MM.1S (cell line): Measurements from ENCODE around the gene CEP83.

Experiments
- DNase-seq: peaks from one replicate; pipeline ENCODE4 v3.0.0-alpha.2; 2015
- H2AFZ ChIP-seq: fragments of 300-600 bp; sonication (generic); 2 replicates; pipeline ENCODE4 v1.6.0; 2016; ENCODE audit warnings: antibody characterized with exemption, low read length
- H3F3A ChIP-seq: fragments of 300-600 bp; sonication (generic); 2 replicates; pipeline ENCODE4 v1.6.1; 2016; ENCODE audit warnings: mild to moderate bottlenecking, antibody characterized with exemption, low read length, moderate library complexity, mixed read lengths; ENCODE audit not compliant: insufficient read depth
- H3K27ac ChIP-seq: fragments of 300-600 bp; sonication (generic); 2 replicates; pipeline ENCODE4 v1.5.1; 2016; ENCODE audit warnings: mild to moderate bottlenecking, low read length
- H3K27me3 ChIP-seq: fragments of 300-600 bp; sonication (generic); replicated peaks from 2 replicates; pipeline ENCODE4 v1.6.0; 2016; ENCODE audit warnings: low read length; ENCODE audit not compliant: insufficient read depth
- H3K36me3 ChIP-seq: fragments of 300-600 bp; sonication (generic); replicated peaks from 2 replicates; pipeline ENCODE4 v1.6.1; 2016; ENCODE audit warnings: mild to moderate bottlenecking, low read length, mixed read lengths; ENCODE audit not compliant: insufficient read depth
- H3K4me1 ChIP-seq: fragments of 300-600 bp; sonication (generic); 2 replicates; pipeline ENCODE4 v1.6.1; 2016; ENCODE audit warnings: low read length, mixed read lengths
- H3K4me2 ChIP-seq: fragments of 300-600 bp; sonication (generic); 2 replicates; pipeline ENCODE4 v1.6.0; 2016; ENCODE audit warnings: low read depth, low read length
- H3K4me3 ChIP-seq: fragments of 300-600 bp; sonication (generic); 2 replicates; pipeline ENCODE4 v1.5.1; 2016; ENCODE audit warnings: low read length, mixed read lengths
- H3K79me2 ChIP-seq: fragments of 300-600 bp; sonication (generic); 2 replicates; pipeline ENCODE4 v1.6.1; 2016; ENCODE audit warnings: mixed run types, low read length, mixed read lengths
- H3K9ac ChIP-seq: fragments of 300-600 bp; sonication (generic); 2 replicates; pipeline ENCODE4 v1.6.1; 2016; ENCODE audit warnings: low read length, mixed read lengths
- H3K9me2 ChIP-seq: fragments of 300-600 bp; sonication (generic); replicated peaks from 2 replicates; pipeline ENCODE4 v1.6.1; 2016; ENCODE audit warnings: mild to moderate bottlenecking, low read length, mixed read lengths; ENCODE audit not compliant: insufficient read depth
- H3K9me3 ChIP-seq: fragments of 300-600 bp; sonication (generic); replicated peaks from 2 replicates; pipeline ENCODE4 v1.6.1; 2016; ENCODE audit warnings: mild to moderate bottlenecking, low read length, mixed read lengths; ENCODE audit not compliant: insufficient read depth
- H4K20me1 ChIP-seq: fragments of 300-600 bp; sonication (generic); 2 replicates; pipeline ENCODE4 v1.6.1; 2016; ENCODE audit warnings: mild to moderate bottlenecking, low read length, moderate library complexity, mixed read lengths; ENCODE audit not compliant: insufficient read depth
- EZH2 ChIP-seq: fragments of 300-600 bp; sonication (generic); optimal IDR thresholded peaks from 2 replicates; pipeline ENCODE3; 2017; ENCODE audit warnings: low read depth, mild to moderate bottlenecking, antibody characterized with exemption, low read length, mixed read lengths
- EZH2phosphoT487 ChIP-seq: fragments of 300-600 bp; sonication (generic); IDR thresholded peaks from 2 replicates; pipeline ENCODE4 v1.6.1; 2018; ENCODE audit warnings: antibody characterized with exemption, low read length
- TF ChIP-seq, protein P1 (sequence below): fragments of 300-600 bp; sonication (generic); IDR thresholded peaks from 2 replicates; pipeline ENCODE4 v1.5.1; 2016; ENCODE audit warnings: antibody characterized with exemption, low read length, mixed read lengths

The CEP83 gene

DNA sequence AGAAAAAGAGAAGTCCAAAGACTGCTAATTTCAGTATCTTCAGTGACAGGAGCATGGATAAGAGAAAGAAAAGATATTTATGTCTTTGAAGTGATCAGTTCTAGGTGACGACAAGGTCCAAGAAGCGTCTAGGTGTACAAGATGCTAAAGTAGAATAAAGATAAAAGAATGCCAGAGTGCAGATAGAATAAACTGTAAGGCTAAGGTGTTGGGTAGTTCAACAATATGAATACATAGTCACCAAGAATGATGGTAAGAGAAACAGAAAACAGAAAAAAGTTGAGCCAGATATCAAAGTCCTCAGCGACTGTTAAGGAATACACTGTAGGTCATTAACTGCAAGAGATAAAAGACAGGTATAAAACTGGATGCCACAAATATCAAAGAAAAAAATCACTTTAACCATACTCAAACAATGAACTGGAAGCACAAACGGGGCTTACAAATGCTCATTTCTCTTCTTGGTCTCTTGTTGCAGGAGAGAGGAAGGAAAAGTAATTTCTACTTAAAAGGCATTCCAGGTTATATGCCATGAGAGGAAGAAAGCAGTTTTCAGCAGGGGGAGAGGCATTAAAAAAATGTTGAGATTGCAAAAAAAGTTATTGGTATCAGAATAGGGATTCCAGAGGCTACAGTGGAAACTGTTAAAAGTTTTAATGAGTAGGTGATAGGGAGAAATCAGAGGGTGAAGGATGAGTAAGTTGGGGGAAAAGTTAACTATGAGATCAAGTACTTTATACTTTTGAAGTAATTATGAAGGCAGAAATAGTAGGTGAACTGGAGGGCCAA is 121.5 kb downstream of the CEP83 start:
- Histone ChIP-seq H3K9me3 (no peaks in the 10 kb centered on the region), H2AFZ (no peak overlapping the region), H3K4me2 (no peak overlapping the region), H3K9me2 (no peaks in the 10 kb centered on the region), H3K79me2 (no peaks in the 10 kb centered on the region), H3K27ac (no peak overlapping the region), H3F3A (no peaks in the 10 kb centered on the region), H4K20me1 (no peaks in the 10 kb centered on the region), H3K27me3 (no peaks in the 10 kb centered on the region), H3K9ac (no peak overlapping the region), H3K36me3 (no peaks in the 10 kb centered on the region), H3K4me3 (no peak overlapping the region), H3K4me1 (no peaks in the 10 kb centered on the region)
- TF ChIP-seq EZH2 (no peak), EZH2phosphoT487 (no peak)
- TF ChIP-seq, protein P1, sequence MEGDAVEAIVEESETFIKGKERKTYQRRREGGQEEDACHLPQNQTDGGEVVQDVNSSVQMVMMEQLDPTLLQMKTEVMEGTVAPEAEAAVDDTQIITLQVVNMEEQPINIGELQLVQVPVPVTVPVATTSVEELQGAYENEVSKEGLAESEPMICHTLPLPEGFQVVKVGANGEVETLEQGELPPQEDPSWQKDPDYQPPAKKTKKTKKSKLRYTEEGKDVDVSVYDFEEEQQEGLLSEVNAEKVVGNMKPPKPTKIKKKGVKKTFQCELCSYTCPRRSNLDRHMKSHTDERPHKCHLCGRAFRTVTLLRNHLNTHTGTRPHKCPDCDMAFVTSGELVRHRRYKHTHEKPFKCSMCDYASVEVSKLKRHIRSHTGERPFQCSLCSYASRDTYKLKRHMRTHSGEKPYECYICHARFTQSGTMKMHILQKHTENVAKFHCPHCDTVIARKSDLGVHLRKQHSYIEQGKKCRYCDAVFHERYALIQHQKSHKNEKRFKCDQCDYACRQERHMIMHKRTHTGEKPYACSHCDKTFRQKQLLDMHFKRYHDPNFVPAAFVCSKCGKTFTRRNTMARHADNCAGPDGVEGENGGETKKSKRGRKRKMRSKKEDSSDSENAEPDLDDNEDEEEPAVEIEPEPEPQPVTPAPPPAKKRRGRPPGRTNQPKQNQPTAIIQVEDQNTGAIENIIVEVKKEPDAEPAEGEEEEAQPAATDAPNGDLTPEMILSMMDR = no peak
- no peak for DNase-seq

DNA sequence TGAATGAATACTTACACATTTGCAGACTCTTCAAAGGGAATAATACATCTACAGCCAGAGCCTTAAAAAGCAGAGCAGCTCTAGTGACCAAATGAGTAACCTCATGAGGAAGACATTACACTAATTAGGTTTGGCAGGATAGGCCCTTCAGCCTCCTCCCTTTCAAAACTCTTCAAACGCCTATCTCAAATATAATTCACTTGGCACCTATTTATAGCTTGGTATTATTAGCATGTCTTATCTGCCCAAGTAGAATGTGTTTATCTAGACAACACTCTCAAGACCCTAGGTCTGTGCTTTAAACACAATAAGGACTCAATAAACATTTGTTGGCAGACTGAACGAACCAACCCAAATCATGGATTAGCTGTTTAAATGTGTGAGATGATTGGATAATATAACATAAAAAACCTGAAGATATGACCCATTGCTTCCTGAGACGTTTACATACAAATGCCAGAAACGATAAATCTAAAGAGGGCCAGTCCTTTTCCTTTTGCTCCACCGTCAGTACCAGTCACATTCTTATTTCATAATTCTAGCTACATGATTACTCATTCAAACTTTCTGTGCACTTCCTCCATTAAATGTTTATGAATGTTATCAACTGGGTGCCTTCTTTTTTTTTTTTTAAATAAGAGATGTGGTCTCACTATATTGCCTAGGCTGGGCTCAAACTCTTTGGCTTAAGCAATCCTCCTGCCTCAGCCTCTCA is 123.3 kb downstream of the CEP83 start:
- Histone ChIP-seq H3K9me2 (no peaks in the 10 kb centered on the region), H3K79me2 (no peaks in the 10 kb centered on the region)
- TF ChIP-seq EZH2phosphoT487 (no peak), EZH2 (no peak)
- TF ChIP-seq, protein P1 = no peak

DNA sequence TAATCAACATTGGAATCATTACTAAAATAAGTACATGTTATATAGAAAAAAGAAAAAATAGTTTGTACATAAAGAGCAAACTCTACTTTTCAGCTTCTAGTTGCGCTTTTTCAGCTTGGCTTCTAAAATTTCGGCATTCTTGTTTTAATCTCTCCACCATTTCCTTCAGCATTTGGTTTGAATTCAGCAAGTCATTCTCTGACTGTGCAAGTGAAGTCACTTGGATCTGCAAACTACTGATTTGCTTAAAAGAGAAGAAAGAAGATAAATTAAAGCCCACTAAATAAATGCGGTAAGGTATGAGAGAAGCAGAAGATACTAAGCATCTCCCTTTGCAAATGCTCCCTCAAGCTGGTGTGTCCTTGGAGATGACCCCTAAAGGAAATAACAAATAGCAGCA is 126.3 kb downstream of the CEP83 start:
- Histone ChIP-seq H4K20me1 (no peaks in the 10 kb centered on the region), H3K9me2 (no peaks in the 10 kb centered on the region), H2AFZ (no peak overlapping the region), H3K9me3 (no peaks in the 10 kb centered on the region), H3K9ac (no peak overlapping the region), H3K27ac (no peak overlapping the region), H3K4me1 (no peaks in the 10 kb centered on the region), H3K36me3 (no peaks in the 10 kb centered on the region), H3K79me2 (no peaks in the 10 kb centered on the region), H3K27me3 (no peaks in the 10 kb centered on the region), H3K4me3 (no peak overlapping the region), H3K4me2 (no peak overlapping the region), H3F3A (no peaks in the 10 kb centered on the region)
- no peak for DNase-seq
- TF ChIP-seq EZH2 (no peak), EZH2phosphoT487 (no peak)
- TF ChIP-seq, protein P1 = no peak

More for the DNA sequence above, 123.3 kb downstream of the CEP83 start:
- Histone ChIP-seq H3K27ac (no peak overlapping the region), H3K4me1 (no peaks in the 10 kb centered on the region), H3K9me3 (no peaks in the 10 kb centered on the region), H2AFZ (no peak overlapping the region), H3F3A (no peaks in the 10 kb centered on the region), H3K9ac (no peak overlapping the region), H3K27me3 (no peaks in the 10 kb centered on the region), H3K4me3 (no peak overlapping the region), H4K20me1 (no peaks in the 10 kb centered on the region), H3K4me2 (no peak overlapping the region), H3K36me3 (no peaks in the 10 kb centered on the region)
- no peak for DNase-seq
